Measurements from ENCODE around the gene SMURF2. TPM values are rescaled to one million over a fixed set of nuclear protein-coding genes. Genes with fewer than 3 reads are reported as not detected.

SMURF2 gene
- total RNA-seq, 1 donor from 2014 or later = 39.6 TPM

GRCh38 chr17:64639516-64639915, 22.6 kb downstream of the SMURF2 start:
- TF ChIP-seq CTCF (IDR thresholded peaks at IDR 0.05) = no peak

GRCh38 chr17:64638552-64639203, 23.4 kb downstream of the SMURF2 start:
- intact Hi-C loops (cut with DNase I) = no loop called here

More at GRCh38 chr17:64639516-64639915, 22.6 kb downstream of the SMURF2 start:
- Histone ChIP-seq H3K27ac (no peak overlapping the region), H3K36me3 (peaks cover 8% of the 10 kb centered on the region), H3K4me3 (no peak overlapping the region), H3K27me3 (ENCODE audit: low read depth) (no peaks in the 10 kb centered on the region), H3K4me1 (peaks cover 37% of the 10 kb centered on the region), H3K9me3 (no peaks in the 10 kb centered on the region)
- ATAC-seq = no peak
- intact Hi-C loops (cut with DNase I) = no loop called here
- no peak for DNase-seq

GRCh38 chr17:64635647-64636305, 26.3 kb downstream of the SMURF2 start:
- Histone ChIP-seq H3K27me3 (ENCODE audit: low read depth) (no peaks in the 10 kb centered on the region), H3K4me3 (no peak overlapping the region), H3K9me3 (no peaks in the 10 kb centered on the region), H3K27ac (no peak overlapping the region), H3K36me3 (peaks cover 5% of the 10 kb centered on the region), H3K4me1 (peaks cover 53% of the 10 kb centered on the region)
- ATAC-seq (no peak), DNase-seq (no peak)
- intact Hi-C loops (cut with DNase I) = no loop called here
- no peak for TF ChIP-seq CTCF (IDR thresholded peaks at IDR 0.05)

More at GRCh38 chr17:64638552-64639203, 23.4 kb downstream of the SMURF2 start:
- Histone ChIP-seq H3K4me3 (no peak overlapping the region), H3K27me3 (ENCODE audit: low read depth) (no peaks in the 10 kb centered on the region), H3K4me1 (peaks cover 42% of the 10 kb centered on the region), H3K9me3 (no peaks in the 10 kb centered on the region), H3K36me3 (peaks cover 5% of the 10 kb centered on the region), H3K27ac (no peak overlapping the region)
- ATAC-seq = no peak
- no peak for DNase-seq
- no peak for TF ChIP-seq CTCF (IDR thresholded peaks at IDR 0.05)

GRCh38 chr17:64634218-64634617, 27.9 kb downstream of the SMURF2 start:
- Histone ChIP-seq H3K27ac (no peak overlapping the region), H3K9me3 (no peaks in the 10 kb centered on the region), H3K4me1 (peaks cover 58% of the 10 kb centered on the region), H3K4me3 (no peak overlapping the region), H3K36me3 (peaks cover 3% of the 10 kb centered on the region), H3K27me3 (ENCODE audit: low read depth) (no peaks in the 10 kb centered on the region)
- ATAC-seq (no peak), DNase-seq (no peak)
- intact Hi-C loops (cut with DNase I) = no loop called here
- no peak for TF ChIP-seq CTCF (IDR thresholded peaks at IDR 0.05)

- DNase-seq = no peak
These were observed 29.5 kb downstream of the SMURF2 start for GRCh38 chr17:64632606-64633005.

More at GRCh38 chr17:64632606-64633005, 29.5 kb downstream of the SMURF2 start:
- H3K4me1 ChIP-seq = peaks cover 72% of the 10 kb centered on the region
- TF ChIP-seq CTCF (IDR thresholded peaks at IDR 0.05) = no peak
- intact Hi-C loops (cut with DNase I) = no loop called here
- no peaks in the 10 kb centered on the region for H3K36me3 ChIP-seq
- no peak overlapping the region for H3K4me3 ChIP-seq
- no peak overlapping the region for H3K27ac ChIP-seq
- no peak for ATAC-seq
- H3K27me3 ChIP-seq (ENCODE audit: low read depth) = no peaks in the 10 kb centered on the region
- H3K9me3 ChIP-seq = no peaks in the 10 kb centered on the region
